Measurements from ENCODE around the gene DNAH10. TPM values are rescaled to one million over a fixed set of nuclear protein-coding genes. Genes with fewer than 3 reads are reported as not detected.

Gene DNAH10, protein sequence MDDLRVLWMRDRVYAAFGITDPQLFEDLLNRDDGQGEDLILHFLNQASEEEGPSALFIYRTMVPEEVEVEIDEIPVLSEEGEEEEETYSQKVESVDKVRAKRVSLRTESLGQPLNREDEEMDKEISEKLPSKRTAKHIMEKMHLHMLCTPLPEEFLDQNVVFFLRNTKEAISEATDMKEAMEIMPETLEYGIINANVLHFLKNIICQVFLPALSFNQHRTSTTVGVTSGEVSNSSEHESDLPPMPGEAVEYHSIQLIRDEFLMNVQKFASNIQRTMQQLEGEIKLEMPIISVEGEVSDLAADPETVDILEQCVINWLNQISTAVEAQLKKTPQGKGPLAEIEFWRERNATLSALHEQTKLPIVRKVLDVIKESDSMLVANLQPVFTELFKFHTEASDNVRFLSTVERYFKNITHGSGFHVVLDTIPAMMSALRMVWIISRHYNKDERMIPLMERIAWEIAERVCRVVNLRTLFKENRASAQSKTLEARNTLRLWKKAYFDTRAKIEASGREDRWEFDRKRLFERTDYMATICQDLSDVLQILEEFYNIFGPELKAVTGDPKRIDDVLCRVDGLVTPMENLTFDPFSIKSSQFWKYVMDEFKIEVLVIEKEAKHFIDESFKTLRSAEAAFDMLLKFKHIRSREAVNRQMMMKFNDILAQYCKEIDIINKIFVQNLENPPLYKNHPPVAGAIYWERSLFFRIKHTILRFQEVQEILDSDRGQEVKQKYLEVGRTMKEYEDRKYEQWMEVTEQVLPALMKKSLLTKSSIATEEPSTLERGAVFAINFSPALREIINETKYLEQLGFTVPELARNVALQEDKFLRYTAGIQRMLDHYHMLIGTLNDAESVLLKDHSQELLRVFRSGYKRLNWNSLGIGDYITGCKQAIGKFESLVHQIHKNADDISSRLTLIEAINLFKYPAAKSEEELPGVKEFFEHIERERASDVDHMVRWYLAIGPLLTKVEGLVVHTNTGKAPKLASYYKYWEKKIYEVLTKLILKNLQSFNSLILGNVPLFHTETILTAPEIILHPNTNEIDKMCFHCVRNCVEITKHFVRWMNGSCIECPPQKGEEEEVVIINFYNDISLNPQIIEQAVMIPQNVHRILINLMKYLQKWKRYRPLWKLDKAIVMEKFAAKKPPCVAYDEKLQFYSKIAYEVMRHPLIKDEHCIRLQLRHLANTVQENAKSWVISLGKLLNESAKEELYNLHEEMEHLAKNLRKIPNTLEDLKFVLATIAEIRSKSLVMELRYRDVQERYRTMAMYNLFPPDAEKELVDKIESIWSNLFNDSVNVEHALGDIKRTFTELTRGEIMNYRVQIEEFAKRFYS (N-terminal part only)
- 0.17 and 0.22 TPM in 2 replicates for total RNA-seq (2021)
- long read RNA-seq, result 0 reads

GRCh38 chr12:123761841-123762714 is at the start of gene DNAH10:
TSS of gene DNAH10 (plus strand) at chr12:123762301. CDS start at chr12:123762337, 36 bp downstream.
- Histone ChIP-seq H4K20me1 (ENCODE audit: control insufficient read depth, insufficient read depth, insufficient read length) (no peaks in the 10 kb centered on the region), H2BK12ac (ENCODE audit: insufficient read length, low read depth, low read length) (no peak within 1 kb of the TSS), H2AFZ (ENCODE audit: low read length) (peak within 1 kb of the TSS; percentile 27), H4K8ac (replicated peaks; ENCODE audit: insufficient read length, low read depth, low read length) (no peak within 1 kb of the TSS), H3K23ac (ENCODE audit: insufficient read length, low read depth, low read length) (no peak within 1 kb of the TSS), H3K23me2 (ENCODE audit: insufficient read length, low read depth, low read length, poor library complexity, severe bottlenecking) (peaks cover 13% of the 10 kb centered on the region), H3K56ac (ENCODE audit: insufficient read length, low read depth, low read length) (no peak within 1 kb of the TSS), H2BK120ac (ENCODE audit: low read depth, low read length, poor library complexity, severe bottlenecking) (peak within 1 kb of the TSS; percentile 52), H2AK5ac (ENCODE audit: insufficient read length, low read length) (no peak within 1 kb of the TSS), H3K4me2 (ENCODE audit: insufficient read depth, insufficient read length, low read length) (peak within 1 kb of the TSS; percentile 77), H2BK5ac (ENCODE audit: insufficient read length, low read length) (no peak within 1 kb of the TSS), H3K79me2 (ENCODE audit: insufficient read depth, low read length) (no peaks in the 10 kb centered on the region), H3K18ac (ENCODE audit: insufficient read length, low read depth, low read length) (no peak within 1 kb of the TSS), H3K27ac (ENCODE audit: insufficient read length, low read depth, low read length) (no peak within 1 kb of the TSS), H3K9me3 (ENCODE audit: control insufficient read depth, low read depth, low read length) (no peaks in the 10 kb centered on the region), H4K5ac (ENCODE audit: insufficient read length, low read depth, low read length) (no peak within 1 kb of the TSS), H3K9ac (ENCODE audit: extremely low read depth, insufficient read length, low read length) (peak within 1 kb of the TSS; percentile 22), H3K4ac (ENCODE audit: low read depth, low read length) (no peak within 1 kb of the TSS), H3T11ph (ENCODE audit: low read length) (no peak within 1 kb of the TSS), H2BK15ac (ENCODE audit: low read depth, low read length) (no peak within 1 kb of the TSS), H4K91ac (ENCODE audit: insufficient read length, low read depth, low read length) (no peak within 1 kb of the TSS), H3K27me3 (ENCODE audit: insufficient read depth, low read length) (no peaks in the 10 kb centered on the region), H3K4me1 (ENCODE audit: insufficient read depth, low read length) (no peaks in the 10 kb centered on the region), H2BK20ac (ENCODE audit: low read depth, low read length, poor library complexity, severe bottlenecking) (no peak within 1 kb of the TSS), H3K14ac (ENCODE audit: insufficient read depth, low read length) (peak within 1 kb of the TSS; percentile 82), H3K79me1 (ENCODE audit: insufficient read depth, low read depth, low read length, poor library complexity, severe bottlenecking) (no peaks in the 10 kb centered on the region)
- H3K9me3 Mint-ChIP-seq, result no peaks in the 10 kb centered on the region
- H3K27me3 Mint-ChIP-seq (ENCODE audit: low read depth), result peaks cover 12% of the 10 kb centered on the region
- TF ChIP-seq CTCF (conservative IDR thresholded peaks at IDR 0.05), result peak; percentile 76
- peaks cover 8 to 9% of the 10 kb centered on the region in 2 experiments for H3K4me1 Mint-ChIP-seq
- H3K36me3 Mint-ChIP-seq (ENCODE audit: insufficient read depth in 1 of 3, low read depth in 3 of 3), result peaks cover 5 to 22% (median 12%) of the 10 kb centered on the region in 3 experiments; a peak in 6 of 7 replicates
- H3K4me3 Mint-ChIP-seq, result peak within 1 kb of the TSS; percentile 74 to 88
- DNase-seq, result peak; percentile 92
- no peak within 1 kb of the TSS for H3K27ac Mint-ChIP-seq
- WGBS (ENCODE audit: extremely low coverage, insufficient read length, low lambda C conversion rate), result no CpG with 5 or more reads among the region's 105 CpGs

All from H9 (cell line).